G401 (cell line): ENCODE data around the gene CELF1. TPM values are rescaled to one million over a fixed set of nuclear protein-coding genes. Genes with fewer than 3 reads are reported as not detected.

Experiments
- DNase-seq: peaks from one replicate; pipeline ENCODE4 v3.0.0-alpha.2; 2015; ENCODE audit warnings: low spot score
- in situ Hi-C: cut with HindIII; loops from 2 replicates; pipeline ENCODE4 v1.10.0; 2016; ENCODE audit warnings: low sequenced_read_pairs, mixed read lengths
- total RNA-seq: library from RNA; depleted of rRNA; stranded (reverse); fragments of >200 nt; shearing (Covaris generic); gene quantifications from 2 replicates; pipeline ENCODE4 v1.2.3, GENCODE V29; 2014

The CELF1 gene
- total RNA-seq, 1 experiment from 2014 or later = 94.4 TPM

DNA sequence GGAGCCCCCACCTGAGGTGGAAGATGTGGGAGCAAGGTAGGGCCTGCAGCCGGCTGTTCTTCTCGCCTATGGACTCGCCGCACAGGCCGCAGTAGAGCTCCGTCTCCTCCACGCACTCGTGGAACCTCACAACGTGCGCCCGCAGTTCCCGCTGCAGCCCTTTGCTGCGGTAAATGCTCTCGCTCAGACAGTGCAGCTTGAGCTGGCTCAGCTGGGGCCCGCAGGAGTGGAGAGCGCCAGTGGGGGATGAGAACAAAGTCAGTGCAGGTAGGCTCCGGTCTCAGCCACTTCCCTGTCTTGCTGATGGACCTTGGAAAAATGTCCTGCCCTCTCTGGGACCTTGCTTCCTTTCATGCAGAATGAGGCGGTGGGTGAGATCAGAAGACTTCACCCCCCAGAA is 114.2 kb downstream of the CELF1 start:
- DNase-seq = no peak
- in situ Hi-C loops = no loop called here

DNA sequence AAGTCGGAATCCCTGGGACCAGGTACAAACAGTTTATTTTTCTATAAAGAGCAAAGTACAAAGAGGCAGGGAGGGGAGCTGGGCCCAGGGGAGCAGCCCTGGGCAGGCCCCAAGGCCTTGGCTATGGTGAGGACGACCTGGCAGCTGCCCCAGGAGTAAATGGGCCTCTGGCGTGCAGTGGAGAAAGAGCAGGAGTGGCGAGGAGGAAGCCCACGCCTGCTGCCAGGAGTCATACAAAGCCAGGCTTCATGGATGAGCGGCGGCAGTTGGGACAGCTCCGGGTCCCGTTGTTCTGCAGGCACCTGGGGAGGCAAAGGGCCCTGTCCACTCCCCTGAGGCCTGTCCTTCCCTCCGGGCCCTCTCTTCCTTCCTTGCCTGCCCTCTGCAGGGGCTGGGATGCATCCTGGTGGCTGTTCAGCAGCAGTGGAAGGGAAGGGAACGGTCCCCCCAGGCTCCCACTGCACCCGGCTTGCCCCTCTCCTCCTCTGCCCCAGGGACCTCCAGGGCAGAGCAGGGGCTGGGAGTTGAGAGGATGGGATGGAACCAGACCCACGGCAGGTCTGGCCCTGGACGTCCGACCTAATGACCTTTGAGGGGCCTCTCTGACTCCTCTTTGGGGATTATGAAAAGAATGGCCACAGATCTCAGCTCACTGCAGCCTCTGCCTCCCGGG is 115.0 kb downstream of the CELF1 start:
- peak; percentile 65 for DNase-seq
- in situ Hi-C loops = no loop called here

DNA sequence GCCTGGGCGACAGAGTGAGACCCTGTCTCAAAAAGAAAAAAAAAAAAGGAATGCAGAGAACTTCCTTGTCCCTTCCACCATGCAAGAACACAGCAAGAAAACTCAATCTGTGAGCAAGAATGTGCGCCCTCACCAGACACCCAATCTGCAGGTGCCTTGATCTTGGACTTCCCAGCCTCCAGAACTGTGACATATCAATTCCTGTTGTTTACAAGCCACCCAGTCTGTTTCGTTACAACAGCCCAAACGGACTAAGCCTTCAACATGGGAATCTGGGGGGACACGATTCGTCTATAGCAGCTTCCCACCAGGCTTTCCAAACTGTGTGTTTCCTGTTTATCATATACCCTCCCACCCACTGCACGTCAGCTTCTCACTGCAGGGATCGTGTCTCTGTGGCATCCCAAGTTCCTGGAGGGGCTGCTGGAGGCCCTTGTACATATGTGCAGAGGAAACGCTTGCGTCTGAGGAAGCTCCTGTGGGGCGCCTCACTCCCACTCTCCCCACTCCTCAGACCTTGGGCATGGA is 115.7 kb downstream of the CELF1 start:
- in situ Hi-C loops = no loop called here
- DNase-seq = no peak

DNA sequence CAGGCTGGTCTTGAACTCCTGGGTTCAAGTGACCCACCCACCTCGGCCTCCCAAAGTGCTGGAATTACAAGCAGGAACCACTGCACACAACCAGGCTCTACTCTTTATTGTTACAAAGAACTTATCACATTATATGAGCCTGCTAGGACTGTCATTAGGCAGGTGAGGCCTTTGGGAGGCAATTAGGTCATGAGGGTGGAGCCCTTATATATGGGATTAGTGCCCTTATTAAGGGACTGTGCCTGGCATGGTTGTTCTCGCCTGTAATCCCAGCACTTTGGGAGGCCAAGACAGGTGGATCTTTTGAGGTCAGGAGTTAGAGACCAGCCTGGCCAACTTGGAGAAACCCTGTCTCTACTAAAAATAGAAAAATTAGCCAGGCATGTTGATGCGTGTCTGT is 116.2 kb downstream of the CELF1 start:
- DNase-seq = no peak
- in situ Hi-C loops = no loop called here

DNA sequence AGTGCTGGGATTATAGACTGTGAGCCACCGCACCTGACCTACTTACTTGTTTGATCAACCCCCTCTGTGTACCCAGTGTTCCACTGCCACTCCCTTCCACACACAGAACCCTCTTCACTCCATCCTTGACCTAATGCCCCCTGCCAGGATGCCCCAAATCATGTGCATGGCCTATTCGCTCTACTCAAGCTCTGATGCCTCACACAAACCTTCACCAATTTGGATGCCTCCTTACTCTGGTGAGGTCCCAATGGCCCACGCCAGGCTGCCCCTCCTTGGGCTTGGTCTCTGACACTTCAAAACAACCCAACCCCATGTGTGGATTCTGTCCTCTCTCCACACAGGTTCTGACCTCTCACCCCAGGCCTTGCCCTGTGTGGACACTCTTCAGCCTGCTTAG is 117.2 kb downstream of the CELF1 start:
- in situ Hi-C loops = no loop called here

DNA sequence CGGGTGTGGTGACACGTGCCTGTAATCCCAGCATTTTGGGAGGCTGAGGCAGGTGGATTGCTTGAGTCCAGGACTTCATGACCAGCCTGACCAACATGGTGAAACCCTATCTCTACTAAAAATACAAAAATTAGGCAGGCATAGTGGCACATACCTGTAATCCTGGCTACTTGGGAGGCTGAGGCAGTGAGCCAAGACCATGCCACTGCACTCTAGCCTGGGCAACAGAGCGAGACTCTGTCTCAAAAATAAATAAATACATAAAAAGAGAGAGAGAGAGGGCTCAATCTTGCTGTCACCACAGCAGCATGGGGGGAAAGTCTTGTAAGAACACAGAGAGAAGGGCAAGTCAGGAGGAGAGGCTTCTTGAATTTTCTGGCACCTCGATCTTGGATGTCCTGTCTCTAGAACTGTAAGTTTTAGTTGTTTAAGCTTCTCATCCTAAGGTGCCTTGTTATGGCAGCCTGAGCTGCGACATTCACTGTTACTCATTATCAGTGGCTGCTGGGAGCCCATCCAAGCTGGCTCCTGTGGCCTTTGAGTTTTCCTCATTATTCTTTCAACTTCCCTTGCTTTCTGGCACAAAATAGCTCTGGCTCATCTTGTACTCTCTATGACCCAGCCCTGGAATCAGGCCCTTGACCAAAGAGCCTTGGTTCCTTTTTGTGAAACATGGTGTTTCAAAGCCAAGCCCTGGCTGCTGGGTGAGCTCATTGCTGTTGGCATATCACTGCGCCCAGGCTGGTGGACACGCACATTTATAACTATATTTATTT is 118.7 kb downstream of the CELF1 start:
- DNase-seq = peak; percentile 61
- in situ Hi-C loops = no loop called here

More for the DNA sequence above, 117.2 kb downstream of the CELF1 start:
- DNase-seq = no peak

DNA sequence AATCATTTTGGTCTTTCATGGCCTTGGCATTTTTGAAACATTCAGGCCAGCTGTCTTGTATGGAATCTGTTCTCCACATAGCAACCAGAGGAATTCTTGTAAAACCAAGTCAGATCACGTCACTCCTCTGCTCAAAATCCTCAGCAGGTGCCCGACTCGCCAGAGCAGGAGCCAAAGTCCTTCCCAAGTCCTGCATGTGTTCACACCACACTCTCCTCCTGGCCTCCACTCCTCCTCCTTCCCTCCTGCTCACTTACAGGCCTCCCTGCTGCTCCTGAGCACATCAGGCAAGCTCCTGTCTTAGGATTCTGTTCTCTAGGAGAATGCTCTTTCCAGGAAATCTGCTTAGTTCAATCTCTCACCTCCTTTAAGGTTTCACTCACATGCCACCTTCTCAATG is 119.8 kb downstream of the CELF1 start:
- in situ Hi-C loops = no loop called here
- DNase-seq = no peak

DNA sequence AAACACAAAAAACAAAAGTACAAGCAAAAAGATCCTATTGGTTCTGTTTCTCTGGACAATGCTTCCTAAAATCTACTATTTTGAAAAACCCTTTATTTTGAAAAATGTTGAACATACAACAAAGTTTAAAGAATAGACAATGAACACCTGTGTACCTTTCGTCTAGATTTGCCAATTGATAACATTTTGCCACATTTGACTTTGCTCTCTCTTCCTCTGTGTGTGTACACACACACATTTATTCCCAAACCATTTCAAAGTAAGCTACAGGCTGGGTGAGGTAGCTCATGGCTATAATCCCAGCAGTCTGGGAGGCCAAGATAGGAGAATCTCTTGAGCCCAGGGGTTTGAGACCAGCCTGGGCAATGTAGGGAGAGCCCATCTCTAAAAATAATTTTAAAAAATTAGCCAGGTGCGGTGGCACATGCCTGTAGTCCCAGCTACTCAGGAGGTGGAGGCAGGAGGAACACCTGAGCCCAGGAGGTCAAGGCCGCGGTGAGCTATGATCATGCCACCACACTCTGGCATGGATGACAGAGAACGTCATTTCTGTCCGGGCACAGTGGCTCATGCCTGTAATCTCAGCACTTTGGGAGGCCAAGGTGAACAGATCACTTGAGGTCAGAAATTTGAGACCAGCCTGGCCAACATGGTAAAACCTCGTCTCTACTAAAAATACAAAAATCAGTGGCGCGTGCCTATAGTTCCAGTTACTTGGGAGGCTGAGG is 121.4 kb downstream of the CELF1 start:
- in situ Hi-C loops = no loop called here
- DNase-seq = no peak

DNA sequence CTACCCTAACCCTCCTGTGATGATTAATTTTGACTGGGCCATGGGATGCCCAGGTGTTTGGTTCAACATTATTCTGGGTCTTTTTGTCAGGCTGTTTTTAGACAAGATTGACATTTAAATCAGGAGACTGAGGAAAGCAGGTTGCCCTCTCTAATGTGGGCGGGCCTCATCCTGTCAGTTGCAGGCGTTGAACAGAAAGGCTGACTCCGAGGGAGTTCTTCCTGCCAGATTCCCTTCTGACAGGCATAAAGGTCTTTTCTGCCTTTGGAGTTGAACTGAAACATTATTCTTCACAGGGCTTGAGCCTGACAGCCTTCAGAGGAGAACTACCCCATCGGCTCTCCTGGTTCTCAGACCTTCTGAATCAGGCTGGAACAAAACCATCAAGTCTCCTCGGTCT is 122.4 kb downstream of the CELF1 start:
- DNase-seq = no peak
- in situ Hi-C loops = no loop called here

DNA sequence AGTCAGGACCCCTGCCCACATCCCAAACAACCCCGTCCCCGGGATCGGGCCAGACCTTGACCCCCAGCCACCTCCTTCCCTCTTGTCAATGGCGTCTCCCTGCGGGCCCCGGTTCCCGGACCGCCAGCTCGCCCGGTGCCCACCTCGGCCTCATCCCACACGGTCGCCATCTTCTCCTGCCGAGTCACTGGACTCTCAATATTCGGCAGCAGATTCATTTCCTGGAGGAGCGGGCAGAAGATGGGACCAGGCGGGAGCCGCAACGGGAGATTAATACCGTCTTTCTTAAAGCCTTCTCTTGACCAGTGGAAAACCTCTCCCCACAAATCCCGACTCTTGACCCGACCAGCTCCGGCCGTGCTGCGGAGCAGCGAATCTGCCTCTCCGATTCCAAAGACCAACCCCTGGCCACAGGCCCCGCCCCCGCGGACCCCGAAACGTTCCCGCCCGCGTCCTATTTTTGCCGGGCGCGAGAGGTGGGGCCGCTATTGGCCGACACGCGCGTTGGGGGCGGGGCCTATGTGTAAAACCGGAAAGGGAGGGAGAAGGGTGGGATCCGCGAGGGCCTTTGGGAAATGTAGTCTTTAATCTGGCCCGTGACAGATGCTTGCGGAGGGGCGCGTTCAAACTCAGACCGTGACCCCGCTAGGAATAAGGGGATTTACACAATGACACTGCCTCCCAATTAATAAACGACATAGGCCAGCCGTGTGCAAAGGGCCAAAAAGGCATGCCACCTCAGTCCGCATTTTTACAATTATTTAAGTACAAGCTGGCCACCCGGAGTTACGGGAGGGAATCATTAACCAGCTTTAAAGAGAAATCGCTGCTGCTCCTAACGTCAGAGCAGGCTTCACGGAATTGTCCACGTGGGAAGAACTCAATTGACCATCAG is 126.6 kb downstream of the CELF1 start, which contains the start of gene PSMC3:
Gene PSMC3, minus strand, starts transcription at position 378 of the 895 bp plus-strand sequence. Its CDS starts 160 bp downstream, at position 218.
- in situ Hi-C loops = no loop called here
- peak; percentile 98 for DNase-seq

DNA sequence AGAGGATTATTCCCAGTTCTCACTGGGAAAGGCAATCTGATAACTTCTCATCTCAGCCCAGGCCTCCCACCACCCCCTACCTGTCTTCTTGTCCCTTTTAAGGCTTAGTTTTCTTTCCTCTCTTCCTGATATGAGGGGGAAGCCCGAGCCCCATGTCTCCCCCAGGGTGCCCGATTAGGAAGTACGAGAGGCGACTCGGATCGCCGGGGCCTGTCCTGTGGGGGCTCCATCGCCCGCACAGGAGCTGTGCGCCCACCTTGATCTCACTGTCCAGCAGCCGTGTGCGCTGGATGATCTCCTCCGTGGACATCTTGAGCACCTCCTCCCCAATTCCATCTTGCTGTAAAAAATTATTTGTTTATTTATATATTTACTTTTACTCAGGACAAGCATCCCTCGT is 127.3 kb downstream of the CELF1 start:
- DNase-seq = no peak
- in situ Hi-C loops = no loop called here

DNA sequence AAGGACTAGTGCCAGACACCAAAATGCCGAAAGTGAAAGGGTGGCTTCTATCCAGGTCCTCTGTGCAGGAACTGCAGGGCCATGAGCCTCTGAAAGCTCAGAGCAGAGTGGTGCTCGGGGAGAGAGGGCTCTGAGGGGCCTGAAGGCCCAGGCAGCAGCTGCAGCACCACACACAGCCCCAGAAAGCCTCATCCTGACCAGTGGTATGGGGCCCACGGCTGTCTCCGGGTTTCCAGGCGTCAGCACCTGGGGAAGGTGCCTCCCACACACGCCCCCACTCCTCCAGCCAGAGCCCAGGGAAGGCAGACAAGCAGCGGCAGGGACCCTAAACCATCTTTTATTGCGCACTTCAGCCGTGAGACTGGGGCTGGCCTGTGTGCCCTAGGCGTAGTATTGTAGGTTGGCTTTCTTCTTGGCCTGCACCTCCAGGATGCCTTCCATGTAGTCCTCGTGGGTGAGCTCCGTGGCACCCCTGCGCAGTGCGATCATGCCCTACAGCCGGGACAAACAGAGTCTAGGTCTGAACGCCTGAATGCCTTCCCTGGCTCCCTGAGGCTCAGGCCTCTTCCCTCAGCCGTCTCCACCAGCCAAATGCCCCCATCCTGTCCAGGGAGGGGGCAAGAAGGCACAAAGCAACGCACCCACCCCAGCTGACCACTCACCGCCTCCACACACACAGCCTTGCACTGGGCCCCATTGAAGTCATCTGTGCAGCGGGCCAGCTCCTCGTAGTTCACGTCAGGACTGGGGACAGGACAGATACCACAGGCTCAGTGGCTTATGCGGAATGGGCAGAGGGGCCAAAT is 134.3 kb downstream of the CELF1 start:
- in situ Hi-C loops = no loop called here
- no peak for DNase-seq

DNA sequence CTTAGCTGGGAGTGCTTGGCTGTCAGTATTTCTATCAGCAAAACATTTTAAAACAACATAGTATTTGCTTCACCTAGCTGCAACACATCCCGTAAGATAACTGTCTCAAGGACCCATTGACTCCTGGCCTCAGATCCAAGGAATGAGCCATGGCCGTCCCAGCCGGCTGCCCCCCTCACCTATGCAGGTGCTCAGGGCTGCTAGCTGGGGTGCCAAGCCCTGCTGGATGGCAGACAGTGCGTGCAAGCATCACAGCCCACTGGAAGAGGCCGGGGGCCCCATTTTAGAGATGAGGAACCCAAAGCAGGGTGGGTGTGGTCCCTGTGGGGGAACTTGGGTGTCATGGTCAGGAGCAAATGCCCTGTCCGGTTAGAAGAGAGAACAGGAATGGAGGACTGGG is 135.2 kb downstream of the CELF1 start:
- no peak for DNase-seq
- in situ Hi-C loops = no loop called here

DNA sequence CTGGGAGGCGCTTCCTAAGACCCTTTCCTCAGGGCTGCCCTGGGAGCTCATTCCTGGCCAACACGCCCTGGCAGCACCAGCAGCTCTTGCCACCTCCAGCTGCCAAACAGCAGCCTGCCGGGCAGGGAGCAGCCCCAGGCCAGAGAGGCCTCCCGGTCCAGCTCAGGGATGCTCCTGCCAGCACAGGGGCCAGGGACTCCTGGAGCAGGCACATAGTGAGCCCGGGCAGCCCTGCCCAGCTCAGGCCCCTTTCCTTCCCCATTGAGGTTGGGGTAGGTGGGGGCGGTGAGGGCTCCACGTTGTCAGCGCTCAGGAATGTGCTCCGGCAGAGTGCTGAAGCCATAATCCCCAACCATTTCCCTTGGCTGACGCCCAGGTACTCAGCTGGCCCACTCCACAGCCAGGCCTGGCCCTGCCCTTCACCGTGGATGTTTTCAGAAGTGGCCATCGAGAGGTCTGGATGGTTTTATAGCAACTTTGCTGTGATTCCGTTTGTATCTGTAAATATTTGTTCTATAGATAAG is 136.9 kb downstream of the CELF1 start:
- in situ Hi-C loops = no loop called here
- peak; percentile 40 for DNase-seq
